Endothelial cell of umbilical vein (primary cell): ENCODE data around the gene CFAP45. TPM values are rescaled to one million over a fixed set of nuclear protein-coding genes. Genes with fewer than 3 reads are reported as not detected.

Source experiments
- BruUV-seq: library from RNA; stranded (reverse); fragments of 400-500 nt; replicated peaks from 2 replicates; lab custom pipeline; 2021; lab: Mats Ljungman, UMichigan
- CTCF ChIA-PET: fragments of 300-600, 350-600 bp; sonication (Branson Sonifier 250); formaldehyde crosslinking; loops from one replicate; lab custom pipeline; 2021; ENCODE audit warnings: antibody characterized with exemption, inconsistent platforms; lab: Charles Lee
- POLR2A ChIA-PET: fragments of 300-600, 350-600 bp; sonication (Branson Sonifier 250); formaldehyde crosslinking; loops from one replicate; lab custom pipeline; 2021; ENCODE audit warnings: antibody characterized with exemption, inconsistent platforms; lab: Charles Lee
- DNase-seq: peaks from one replicate; pipeline ENCODE4 v3.0.0-alpha.2; 2011; ENCODE audit warnings: low read depth, low spot score
- FAIRE-seq: peaks from 2 replicates; lab custom pipeline; 2011; peaks lifted over from hg19 to GRCh38; lab: Jason Lieb, UNC
- H2AFZ ChIP-seq: 2 replicates; pipeline ENCODE4 v1.6.0; 2012; ENCODE audit warnings: low read depth, low read length, control low read depth, inconsistent platforms
- H3K27ac ChIP-seq: 2 replicates; pipeline ENCODE4 v1.5.1; 2011; ENCODE audit warnings: low read depth, mild to moderate bottlenecking, control low read depth, low read length, moderate library complexity; ENCODE audit not compliant: insufficient read depth
- H3K27me3 ChIP-seq, 2 experiments: 2 replicates each; pipeline versions ENCODE4 v1.6.0 to v1.6.1; 2011; ENCODE audit warnings: low read length in 2 of 2, mixed read lengths in 1 of 2; ENCODE audit not compliant: control insufficient read depth in 2 of 2, insufficient read depth in 2 of 2
- H3K36me3 ChIP-seq, 2 experiments: 2 replicates in 1 of 2; 3 replicates in 1 of 2; pipeline ENCODE4 v1.5.1; 2011; ENCODE audit warnings: low read length in 2 of 2, mild to moderate bottlenecking in 1 of 2, moderate library complexity in 1 of 2; ENCODE audit not compliant: control insufficient read depth in 2 of 2, insufficient read depth in 2 of 2; ENCODE audit errors: extremely low read depth in 1 of 2
- H3K4me1 ChIP-seq: 3 replicates; pipeline ENCODE4 v1.5.1; 2011; ENCODE audit warnings: mild to moderate bottlenecking, low read length; ENCODE audit not compliant: control insufficient read depth, insufficient read depth; ENCODE audit errors: extremely low read depth
- H3K4me2 ChIP-seq: 2 replicates; pipeline ENCODE4 v1.6.1; 2011; ENCODE audit warnings: low read length, control low read depth, mixed read lengths; ENCODE audit not compliant: insufficient read depth
- H3K4me3 ChIP-seq, 3 experiments: fragments of 200-600 bp in 1 of 3; sonication (generic), shearing (Covaris generic) in 1 of 3; replicated peaks in 1 of 3; 2 replicates each; pipeline ENCODE4 v1.5.1; 2011 to 2016; ENCODE audit warnings: control low read depth in 3 of 3, low read length in 3 of 3, mild to moderate bottlenecking in 2 of 3, inconsistent platforms in 1 of 3, low read depth in 1 of 3, moderate library complexity in 1 of 3; ENCODE audit not compliant: insufficient read depth in 1 of 3
- H3K79me2 ChIP-seq: 2 replicates; pipeline ENCODE4 v1.6.0; 2012; ENCODE audit warnings: low read length, inconsistent platforms; ENCODE audit not compliant: control insufficient read depth, insufficient read depth
- H3K9ac ChIP-seq: replicated peaks from 2 replicates; pipeline ENCODE3; 2011; ENCODE audit warnings: low read length, control low read depth; ENCODE audit not compliant: insufficient read depth; ENCODE audit errors: extremely low read depth
- H3K9me1 ChIP-seq: replicated peaks from 3 replicates; pipeline ENCODE4 v1.6.0; 2011; ENCODE audit warnings: mild to moderate bottlenecking, low read length; ENCODE audit not compliant: control insufficient read depth, insufficient read depth; ENCODE audit errors: extremely low read depth
- H3K9me3 ChIP-seq: replicated peaks from 2 replicates; pipeline ENCODE4 v1.5.1; 2012; ENCODE audit warnings: low read length, inconsistent platforms; ENCODE audit not compliant: control insufficient read depth, insufficient read depth
- H4K20me1 ChIP-seq: replicated peaks from 2 replicates; pipeline ENCODE3; 2011; ENCODE audit warnings: mild to moderate bottlenecking, low read length; ENCODE audit not compliant: control insufficient read depth, insufficient read depth; ENCODE audit errors: extremely low read depth
- EZH2 ChIP-seq: IDR thresholded peaks from 2 replicates; pipeline ENCODE4 v1.6.1; 2012; ENCODE audit warnings: borderline replicate concordance, low read depth, mild to moderate bottlenecking, moderate library complexity, low read length, inconsistent platforms; ENCODE audit not compliant: severe bottlenecking
- GATA2 ChIP-seq: IDR thresholded peaks from 2 replicates; pipeline ENCODE4 v1.7.0; 2011; ENCODE audit warnings: low read depth, mild to moderate bottlenecking, moderate library complexity, mixed read lengths, low read length; ENCODE audit not compliant: insufficient read length, insufficient read depth
- MAX ChIP-seq: IDR thresholded peaks from 2 replicates; pipeline ENCODE4 v1.6.1; 2011; ENCODE audit not compliant: insufficient read depth, insufficient read length
- MYC ChIP-seq: IDR thresholded peaks from one replicate; pipeline ENCODE4 v1.6.1; 2011; ENCODE audit warnings: mild to moderate bottlenecking, low read depth, low read length
- POLR2AphosphoS5 ChIP-seq: IDR thresholded peaks from 2 replicates; pipeline ENCODE4 v1.6.1; 2012; ENCODE audit warnings: low read depth, mild to moderate bottlenecking, control low read depth, low read length, moderate library complexity; ENCODE audit not compliant: insufficient read depth
- dilution Hi-C: fragments of 300-500 bp; cut with MboI; formaldehyde crosslinking; loops from one replicate; pipeline ENCODE4 v1.15.0; 2019; ENCODE audit warnings: low sequenced_read_pairs; ENCODE audit not compliant: extremely low pct_ligation_motif_present
- intact Hi-C: fragments of 100-400 bp; cut with micrococcal nuclease; formaldehyde crosslinking; loops from one replicate; pipeline ENCODE4 v1.10.0; 2022
- polyA plus RNA-seq, 4 experiments: library from polyadenylated mRNA; depleted of rRNA in 3 of 4; stranded (reverse) in 3 of 4; unstranded in 1 of 4; fragments of >200 nt; gene quantifications; 2 replicates each; pipeline versions ENCODE4 v1.2.1 to v1.2.3, GENCODE V29; 2011 to 2012; ENCODE audit warnings: missing spikeins in 1 of 4
- total RNA-seq: library from RNA; stranded (reverse); gene quantifications from 2 replicates; pipeline ENCODE4 v1.2.3, GENCODE V29; 2021
- TF ChIP-seq, protein P1 (sequence below), 2 donors: IDR thresholded peaks; 1 replicate in 1 of 2; 2 replicates in 1 of 2; pipeline ENCODE4 v1.5.1; 2011; ENCODE audit warnings: low read length in 2 of 2, mild to moderate bottlenecking in 2 of 2, moderate library complexity in 2 of 2, control low read depth in 1 of 2, inconsistent platforms in 1 of 2, low read depth in 1 of 2; ENCODE audit not compliant: insufficient read depth in 1 of 2; ENCODE audit errors: extremely low read depth in 1 of 2

CFAP45 gene
- total and polyA plus RNA-seq, 2 donors (not counting 3 experiments of a cell fraction or from before 2014, with no cell fraction given): 0.25 to 2.5 TPM

DNA sequence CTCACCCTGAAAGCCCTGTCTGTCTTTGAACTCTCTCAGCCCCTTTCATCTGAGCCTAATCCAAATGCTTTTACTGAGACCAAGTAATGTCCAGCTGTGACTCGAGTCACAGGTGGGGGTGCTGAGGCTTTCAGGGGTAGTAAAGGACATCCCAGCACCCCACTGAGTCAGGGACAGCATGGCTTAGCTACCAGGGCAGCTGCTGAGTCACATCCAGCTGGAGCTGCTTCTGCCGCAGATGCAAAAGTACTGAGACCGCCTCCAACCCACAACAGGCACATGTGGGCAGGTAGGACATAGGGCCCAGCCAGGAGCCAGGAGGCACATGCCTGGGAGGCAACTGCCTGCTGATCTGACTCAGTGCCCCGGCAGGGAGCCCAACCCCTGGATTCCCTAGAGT is 30.8 kb downstream of the CFAP45 start:
- intact Hi-C loops (no loop called here), dilution Hi-C loops (no loop called here)
- Histone ChIP-seq H3K36me3 (no peaks in the 10 kb centered on the region), H3K4me3 (no peak overlapping the region), H3K79me2 (no peaks in the 10 kb centered on the region), H3K9ac (no peak overlapping the region), H3K9me1 (no peaks in the 10 kb centered on the region), H3K9me3 (no peaks in the 10 kb centered on the region), H4K20me1 (no peaks in the 10 kb centered on the region), H2AFZ (no peak overlapping the region), H3K4me2 (no peak overlapping the region), H3K27me3 (no peaks in the 10 kb centered on the region), H3K27ac (no peak overlapping the region), H3K4me1 (no peaks in the 10 kb centered on the region)
- FAIRE-seq (no peak), DNase-seq (no peak)
- no TSS peak for BruUV-seq
- TF ChIP-seq MYC (no peak), POLR2AphosphoS5 (no peak), EZH2 (no peak), MAX (no peak), GATA2 (no peak)
- TF ChIP-seq, protein P1, sequence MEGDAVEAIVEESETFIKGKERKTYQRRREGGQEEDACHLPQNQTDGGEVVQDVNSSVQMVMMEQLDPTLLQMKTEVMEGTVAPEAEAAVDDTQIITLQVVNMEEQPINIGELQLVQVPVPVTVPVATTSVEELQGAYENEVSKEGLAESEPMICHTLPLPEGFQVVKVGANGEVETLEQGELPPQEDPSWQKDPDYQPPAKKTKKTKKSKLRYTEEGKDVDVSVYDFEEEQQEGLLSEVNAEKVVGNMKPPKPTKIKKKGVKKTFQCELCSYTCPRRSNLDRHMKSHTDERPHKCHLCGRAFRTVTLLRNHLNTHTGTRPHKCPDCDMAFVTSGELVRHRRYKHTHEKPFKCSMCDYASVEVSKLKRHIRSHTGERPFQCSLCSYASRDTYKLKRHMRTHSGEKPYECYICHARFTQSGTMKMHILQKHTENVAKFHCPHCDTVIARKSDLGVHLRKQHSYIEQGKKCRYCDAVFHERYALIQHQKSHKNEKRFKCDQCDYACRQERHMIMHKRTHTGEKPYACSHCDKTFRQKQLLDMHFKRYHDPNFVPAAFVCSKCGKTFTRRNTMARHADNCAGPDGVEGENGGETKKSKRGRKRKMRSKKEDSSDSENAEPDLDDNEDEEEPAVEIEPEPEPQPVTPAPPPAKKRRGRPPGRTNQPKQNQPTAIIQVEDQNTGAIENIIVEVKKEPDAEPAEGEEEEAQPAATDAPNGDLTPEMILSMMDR (IDR thresholded peaks at IDR 0.05; ENCODE audit: extremely low read depth in 1 of 2, insufficient read depth in 1 of 2, low read depth in 1 of 2, low read length in 2 of 2): no peak
- CTCF ChIA-PET: interaction anchor here (0.7 to 3.8 kb wide), 6 partner anchors 15 to 79 kb away, joined by 3 to 14 read pairs (median 4); no protein-coding TSS in a partner anchor
- POLR2A ChIA-PET: no interaction called here
